GM12878 (cell line): ENCODE results near the gene CIAPIN1. TPM values are rescaled to one million over a fixed set of nuclear protein-coding genes. Genes with fewer than 3 reads are reported as not detected.

Source experiments
- ATAC-seq: fragments of 200-7000 bp; cut with Tn5 transposase; 3 replicates; pipeline ENCODE4 v1.9.1; 2020; ENCODE audit warnings: mild to moderate bottlenecking, moderate library complexity
- BruUV-seq: library from RNA; stranded (reverse); fragments of 400-500 nt; replicated peaks from 2 replicates; lab custom pipeline; 2021; lab: Mats Ljungman, UMichigan
- CTCF ChIA-PET: fragments of 300-600 bp; sonication (Branson Sonifier 250); formaldehyde crosslinking; extraction: SDS; loops from one replicate; lab custom pipeline; 2021; ENCODE audit warnings: inconsistent platforms; lab: Yijun Ruan, JAX
- POLR2A ChIA-PET: fragments of 350-600 bp; formaldehyde crosslinking; extraction: SDS; loops from one replicate; lab custom pipeline; 2021; ENCODE audit warnings: inconsistent platforms; lab: Charles Lee
- RAD21 ChIA-PET: fragments of 300-600 bp; sonication (Branson Sonifier 250); formaldehyde crosslinking; loops from one replicate; lab custom pipeline; 2023; ENCODE audit warnings: antibody characterized with exemption; ENCODE audit not compliant: unreplicated experiment; lab: Charles Lee
- SMC1A ChIA-PET: fragments of 300-600 bp; sonication (Branson Sonifier 250); formaldehyde crosslinking; loops from one replicate; lab custom pipeline; 2023; ENCODE audit not compliant: unreplicated experiment, uncharacterized antibody; lab: Charles Lee
- DNase-seq: peaks from one replicate; pipeline ENCODE4 v3.0.0-alpha.2; 2011; ENCODE audit warnings: low read depth, low spot score
- FAIRE-seq: peaks from 3 replicates; lab custom pipeline; 2011; peaks lifted over from hg19 to GRCh38; lab: Jason Lieb, UNC
- H2AFZ ChIP-seq: 2 replicates; pipeline ENCODE4 v1.6.0; 2011; ENCODE audit warnings: low read depth, low read length, control low read depth; ENCODE audit not compliant: control insufficient read depth
- H3K27ac ChIP-seq: 2 replicates; pipeline ENCODE4 v1.5.1; 2011; ENCODE audit warnings: control low read depth; ENCODE audit not compliant: control insufficient read depth, insufficient read depth
- H3K27me3 ChIP-seq, 2 experiments: replicated peaks in 1 of 2; 2 replicates each; pipeline versions ENCODE4 v1.6.0 to v1.6.1; 2011; ENCODE audit warnings: low read length in 1 of 2; ENCODE audit not compliant: control insufficient read depth in 2 of 2, insufficient read depth in 2 of 2
- H3K36me3 ChIP-seq, 2 experiments: 2 replicates each; pipeline ENCODE4 v1.5.1; 2011; ENCODE audit warnings: low read length in 1 of 2; ENCODE audit not compliant: control insufficient read depth in 2 of 2, insufficient read depth in 2 of 2
- H3K4me1 ChIP-seq: 2 replicates; pipeline ENCODE4 v1.6.1; 2011; ENCODE audit warnings: mild to moderate bottlenecking, low read length, moderate library complexity, mixed read lengths; ENCODE audit not compliant: control insufficient read depth, insufficient read depth
- H3K4me2 ChIP-seq: 2 replicates; pipeline ENCODE4 v1.6.0; 2011; ENCODE audit warnings: control low read depth; ENCODE audit not compliant: control insufficient read depth, insufficient read depth
- H3K4me3 ChIP-seq: fragments of 200-600 bp; sonication (generic); 2 replicates; pipeline ENCODE4 v1.5.1; 2016
- H3K79me2 ChIP-seq: 2 replicates; pipeline ENCODE4 v1.6.0; 2011; ENCODE audit warnings: low read length; ENCODE audit not compliant: control insufficient read depth, insufficient read depth
- H3K9ac ChIP-seq: 2 replicates; pipeline ENCODE4 v1.8.0; 2011; ENCODE audit warnings: low read length, control low read depth, mixed read lengths; ENCODE audit not compliant: control insufficient read depth, insufficient read depth
- H3K9me3 ChIP-seq: replicated peaks from 3 replicates; pipeline ENCODE4 v1.5.1; 2011; ENCODE audit warnings: mild to moderate bottlenecking, low read length; ENCODE audit not compliant: control insufficient read depth, insufficient read depth
- H4K20me1 ChIP-seq: 2 replicates; pipeline ENCODE4 v1.6.0; 2011; ENCODE audit not compliant: control insufficient read depth, insufficient read depth
- BACH1 ChIP-seq: fragments of 450-650 bp; IDR thresholded peaks from 2 replicates; pipeline ENCODE4 v1.6.1; 2017; ENCODE audit warnings: mild to moderate bottlenecking, borderline replicate concordance
- CHD1 ChIP-seq: IDR thresholded peaks from 2 replicates; pipeline ENCODE4 v1.6.1; 2012; ENCODE audit warnings: low read depth, low read length, improper control_type of control experiment
- CUX1 ChIP-seq: IDR thresholded peaks from 2 replicates; pipeline ENCODE4 v1.6.1; 2012; ENCODE audit warnings: improper control_type of control experiment, low read depth, low read length; ENCODE audit not compliant: insufficient replicate concordance
- IKZF2 ChIP-seq, 2 experiments: fragments of 450-650 bp; IDR thresholded peaks; 2 replicates each; pipeline ENCODE4 v1.6.1; 2017; ENCODE audit warnings: mild to moderate bottlenecking in 2 of 2, moderate library complexity in 2 of 2
- IRF5 ChIP-seq: fragments of 450-650 bp; IDR thresholded peaks from 2 replicates; pipeline ENCODE4 v1.6.1; 2017; ENCODE audit warnings: borderline replicate concordance
- PKNOX1 ChIP-seq: fragments of 450-650 bp; IDR thresholded peaks from 2 replicates; pipeline ENCODE4 v1.6.1; 2016; ENCODE audit warnings: mild to moderate bottlenecking
- SIN3A ChIP-seq: IDR thresholded peaks from 2 replicates; pipeline ENCODE4 v1.6.1; 2012; ENCODE audit warnings: low read depth, low read length, improper control_type of control experiment
- STAT3 ChIP-seq: IDR thresholded peaks from 2 replicates; pipeline ENCODE4 v1.6.1; 2011; ENCODE audit warnings: low read depth, low read length, improper control_type of control experiment
- TARDBP ChIP-seq: IDR thresholded peaks from 2 replicates; pipeline ENCODE4 v1.6.1; 2016; ENCODE audit warnings: borderline replicate concordance
- ZBTB4 ChIP-seq: fragments of 450-650 bp; formaldehyde crosslinking; IDR thresholded peaks from 2 replicates; pipeline ENCODE4 v1.4.0; 2022; ENCODE audit warnings: mild to moderate bottlenecking, moderate library complexity
- ZSCAN29 ChIP-seq: fragments of 450-650 bp; IDR thresholded peaks from 2 replicates; pipeline ENCODE4 v1.6.1; 2017; ENCODE audit warnings: mild to moderate bottlenecking, moderate library complexity
- WGBS: methylation state at CpG from one replicate; pipeline ENCODE4 v1.1.6; 2016; ENCODE audit warnings: low lambda C conversion rate; ENCODE audit not compliant: insufficient replicate concordance, insufficient coverage; ENCODE audit errors: missing lambda C conversion rate; 5-methylcytosine and 5-hydroxymethylcytosine counted together
- in situ Hi-C: fragments of 300-500 bp; cut with MboI; formaldehyde crosslinking; loops from 9 replicates; pipeline ENCODE4 v1.14.3; 2018; ENCODE audit warnings: mixed read lengths
- intact Hi-C: fragments of 100-400 bp; cut with micrococcal nuclease; formaldehyde crosslinking; loops from one replicate; pipeline ENCODE4 v1.14.2; 2022; ENCODE audit not compliant: unreplicated experiment
- polyA plus RNA-seq, 11 experiments: library from polyadenylated mRNA; depleted of rRNA in 4 of 11; unstranded in 6 of 11; stranded (reverse) in 5 of 11; fragments of >200 nt; fragmentation: Nextera tagmentation in 4 of 11; fragmentation: Illumina TruSeq in 1 of 11; extraction: Ambion mirVana in 4 of 11; extraction: Trizol in 1 of 11; gene quantifications; 1 replicate in 1 of 11; 2 replicates in 10 of 11; pipeline versions ENCODE4 v1.2.1 to v1.2.3, GENCODE V29; 2011 to 2016; ENCODE audit warnings: inconsistent platforms in 2 of 11, missing spikeins in 2 of 11, low read depth in 1 of 11
- total RNA-seq, 4 experiments: library from RNA; depleted of rRNA in 3 of 4; stranded (reverse); fragments of >200 nt in 3 of 4; fragmentation: Illumina TruSeq in 1 of 4; extraction: Trizol in 1 of 4; gene quantifications; 2 replicates each; pipeline versions ENCODE4 v1.2.1 to v1.2.3, GENCODE V29; 2013 to 2021

Gene CIAPIN1
- total and polyA plus RNA-seq, 10 of the 15 experiments (the other 5 are each of a cell fraction or from before 2014, with no cell fraction given) = 46.2 to 150 (median 54.3) TPM

GRCh38 chr16:57394444-57394843 is 52.7 kb downstream of the CIAPIN1 start (continued):
- TF ChIP-seq CUX1 = no peak
- no peak for TF ChIP-seq ZSCAN29
- no peak for TF ChIP-seq IKZF2 (IDR thresholded peaks at IDR 0.05)
- TF ChIP-seq BACH1 = no peak

GRCh38 chr16:57392694-57393093 is 54.5 kb downstream of the CIAPIN1 start:
- no peaks in the 10 kb centered on the region; the same call in 2 of the 3 replicates for H3K9me3 ChIP-seq
- no peak for FAIRE-seq
- in situ Hi-C loops (no loop called here), intact Hi-C loops (no loop called here)
- H3K27me3 ChIP-seq = no peaks in the 10 kb centered on the region
- no peaks in the 10 kb centered on the region for H3K79me2 ChIP-seq
- ATAC-seq = no peak
- no peak overlapping the region for H3K27ac ChIP-seq
- DNase-seq = no peak
- no peak overlapping the region for H3K9ac ChIP-seq
- ChIA-PET RAD21 (interaction anchor here (2.0 kb wide), 1 partner anchor 24 kb away, joined by 4 read pairs; no protein-coding TSS in a partner anchor), POLR2A (interaction anchor here (0.7 to 1.7 kb wide), 4 partner anchors 12 to 23 kb away, joined by 3 to 8 read pairs (median 3); partner anchors contain the start of gene CCL17), CTCF (interaction anchor here (1.0 to 1.3 kb wide), 2 partner anchors 24 to 26 kb away, joined by 3 to 5 read pairs; no protein-coding TSS in a partner anchor), SMC1A (interaction anchor here (1.2 to 3.2 kb wide), 3 partner anchors 12 to 25 kb away, joined by 3 to 20 read pairs (median 4); partner anchors contain the start of gene CCL17)
- H3K4me3 ChIP-seq = no peak overlapping the region
- H2AFZ ChIP-seq = no peak overlapping the region
- H4K20me1 ChIP-seq = no peaks in the 10 kb centered on the region
- H3K36me3 ChIP-seq = no peaks in the 10 kb centered on the region
- WGBS = 0% methylated on average over 1 of the region's 1 CpG
- peaks cover 18% of the 10 kb centered on the region for H3K4me1 ChIP-seq
- no TSS peak for BruUV-seq
- no peak overlapping the region for H3K4me2 ChIP-seq
- TF ChIP-seq STAT3 (no peak), TARDBP (no peak), SIN3A (no peak), ZBTB4 (no peak), IRF5 (no peak), PKNOX1 (no peak), CHD1 (no peak)
